Suprapubic skin (tissue), 4 donors: ENCODE results near the gene CTXN2. TPM values are rescaled to one million over a fixed set of nuclear protein-coding genes. Genes with fewer than 3 reads are reported as not detected.
A peak's percentile ranks its signal among the peaks of the same experiment; 100 is the strongest.

Source experiments
- DNase-seq, 2 donors: peaks; one replicate each; pipeline ENCODE4 v3.0.0-alpha.2; 2019; ENCODE audit warnings: low spot score in 2 of 2
- H3K27ac ChIP-seq: fragments of 200-600 bp; sonication (generic); one replicate; pipeline ENCODE4 v1.5.1; 2019
- H3K27me3 ChIP-seq: fragments of 200-600 bp; sonication (generic); one replicate; pipeline ENCODE4 v1.5.1; 2019
- H3K36me3 ChIP-seq: fragments of 200-600 bp; sonication (generic); one replicate; pipeline ENCODE4 v1.5.1; 2019
- H3K4me1 ChIP-seq: fragments of 200-600 bp; sonication (generic); one replicate; pipeline ENCODE4 v1.5.1; 2019
- H3K4me3 ChIP-seq: fragments of 200-600 bp; sonication (generic); one replicate; pipeline ENCODE4 v1.5.1; 2019; ENCODE audit warnings: mild to moderate bottlenecking
- H3K9me3 ChIP-seq: fragments of 200-600 bp; sonication (generic); one replicate; pipeline ENCODE4 v1.5.1; 2019
- EP300 ChIP-seq: sonication (generic); formaldehyde crosslinking; IDR thresholded peaks from one replicate; pipeline ENCODE4 v1.6.1; 2017; ENCODE audit warnings: antibody characterized with exemption
- POLR2A ChIP-seq, 2 donors: fragments of 450-650 bp; IDR thresholded peaks; one replicate each; pipeline ENCODE4 v1.6.1; 2017; ENCODE audit warnings: antibody characterized with exemption in 2 of 2, mild to moderate bottlenecking in 2 of 2, moderate library complexity in 2 of 2
- POLR2AphosphoS5 ChIP-seq, 3 donors: sonication (generic); formaldehyde crosslinking; IDR thresholded peaks; one replicate each; pipeline ENCODE4 v1.6.1; 2017; ENCODE audit warnings: antibody characterized with exemption in 3 of 3
- WGBS: methylation state at CpG from one replicate; pipeline ENCODE4 v1.1.5; 2018; 5-methylcytosine and 5-hydroxymethylcytosine counted together
- total RNA-seq, 4 donors: library from RNA; depleted of rRNA; stranded (reverse); fragments of >200 nt; gene quantifications; one replicate each; pipeline ENCODE4 v1.1.0, GENCODE V29; 2016
- TF ChIP-seq, protein P1 (sequence below), 2 donors: fragments of 200-600 bp in 1 of 2; fragments of 450-650 bp in 1 of 2; sonication (generic) in 1 of 2; IDR thresholded peaks; one replicate each; pipeline ENCODE4 v1.5.1; 2016 to 2019; ENCODE audit warnings: antibody characterized with exemption in 2 of 2, mild to moderate bottlenecking in 1 of 2, moderate library complexity in 1 of 2

CTXN2 gene
- total RNA-seq, 4 donors from 2014 or later: not detected

GRCh38 chr15:48176112-48176511, 15.4 kb upstream of the CTXN2 start:
- Histone ChIP-seq H3K4me3 (no peak overlapping the region), H3K27ac (no peak overlapping the region), H3K4me1 (peaks cover 15% of the 10 kb centered on the region), H3K9me3 (no peaks in the 10 kb centered on the region), H3K36me3 (no peaks in the 10 kb centered on the region), H3K27me3 (peaks cover 21% of the 10 kb centered on the region)
- DNase-seq: no peak
- WGBS: 66% methylated on average over 4 of the region's 4 CpGs
- TF ChIP-seq, protein P1, sequence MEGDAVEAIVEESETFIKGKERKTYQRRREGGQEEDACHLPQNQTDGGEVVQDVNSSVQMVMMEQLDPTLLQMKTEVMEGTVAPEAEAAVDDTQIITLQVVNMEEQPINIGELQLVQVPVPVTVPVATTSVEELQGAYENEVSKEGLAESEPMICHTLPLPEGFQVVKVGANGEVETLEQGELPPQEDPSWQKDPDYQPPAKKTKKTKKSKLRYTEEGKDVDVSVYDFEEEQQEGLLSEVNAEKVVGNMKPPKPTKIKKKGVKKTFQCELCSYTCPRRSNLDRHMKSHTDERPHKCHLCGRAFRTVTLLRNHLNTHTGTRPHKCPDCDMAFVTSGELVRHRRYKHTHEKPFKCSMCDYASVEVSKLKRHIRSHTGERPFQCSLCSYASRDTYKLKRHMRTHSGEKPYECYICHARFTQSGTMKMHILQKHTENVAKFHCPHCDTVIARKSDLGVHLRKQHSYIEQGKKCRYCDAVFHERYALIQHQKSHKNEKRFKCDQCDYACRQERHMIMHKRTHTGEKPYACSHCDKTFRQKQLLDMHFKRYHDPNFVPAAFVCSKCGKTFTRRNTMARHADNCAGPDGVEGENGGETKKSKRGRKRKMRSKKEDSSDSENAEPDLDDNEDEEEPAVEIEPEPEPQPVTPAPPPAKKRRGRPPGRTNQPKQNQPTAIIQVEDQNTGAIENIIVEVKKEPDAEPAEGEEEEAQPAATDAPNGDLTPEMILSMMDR (IDR thresholded peaks at IDR 0.05): no peak
- TF ChIP-seq POLR2A (IDR thresholded peaks at IDR 0.05): no peak
- TF ChIP-seq POLR2AphosphoS5 (IDR thresholded peaks at IDR 0.05): no peak
- no peak for TF ChIP-seq EP300

DNA sequence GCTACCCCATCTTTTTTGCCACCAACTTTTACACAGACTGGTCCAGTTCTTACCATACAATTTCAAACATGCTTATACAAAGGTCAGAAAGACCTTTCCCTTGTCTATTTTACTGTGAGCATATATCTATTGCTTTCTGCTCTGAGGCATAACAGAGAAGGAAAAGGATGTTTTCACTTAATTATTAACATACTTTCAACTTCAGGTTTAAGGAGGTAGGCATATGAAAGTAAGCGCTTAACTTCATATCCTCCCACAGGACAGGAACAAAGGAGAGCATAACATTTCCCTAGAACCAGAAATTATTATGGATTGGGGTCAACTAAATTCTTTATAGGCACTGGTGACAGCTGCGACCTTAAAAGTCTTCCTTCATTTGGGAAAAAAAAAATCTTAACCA, 14.5 kb upstream of the CTXN2 start:
- no peak for DNase-seq
- TF ChIP-seq POLR2AphosphoS5 (IDR thresholded peaks at IDR 0.05) (no peak), POLR2A (IDR thresholded peaks at IDR 0.05) (no peak), EP300 (no peak)
- TF ChIP-seq, protein P1 (IDR thresholded peaks at IDR 0.05): no peak
- H3K27me3 ChIP-seq: peaks cover 20% of the 10 kb centered on the region
- H3K4me3 ChIP-seq: peak overlapping the region; percentile 58
- H3K27ac ChIP-seq: no peak overlapping the region
- 52% methylated on average over 2 of the region's 2 CpGs for WGBS
- H3K9me3 ChIP-seq: no peaks in the 10 kb centered on the region
- no peaks in the 10 kb centered on the region for H3K36me3 ChIP-seq
- peaks cover 15% of the 10 kb centered on the region for H3K4me1 ChIP-seq

DNA sequence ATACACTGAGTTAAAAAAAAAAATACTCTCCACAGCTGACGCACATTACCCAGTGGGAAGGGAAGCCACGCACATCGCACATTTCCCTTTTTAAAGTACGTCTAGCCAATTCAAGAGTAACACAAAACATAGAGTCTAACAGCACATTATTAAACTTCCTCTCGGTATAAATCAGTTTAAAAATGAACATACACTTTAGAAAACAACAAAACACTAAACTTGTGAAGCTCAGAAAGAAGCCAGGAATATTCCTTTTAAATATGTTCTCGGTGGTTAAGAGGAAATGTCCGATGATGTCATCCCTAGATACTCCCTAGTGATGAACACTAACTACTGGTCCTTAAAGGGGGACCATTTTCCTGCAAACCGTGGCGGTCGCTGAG, 14.1 kb upstream of the CTXN2 start:
- H3K9me3 ChIP-seq: no peaks in the 10 kb centered on the region
- WGBS: 5% methylated on average over 10 of the region's 10 CpGs
- no peak overlapping the region for H3K27ac ChIP-seq
- TF ChIP-seq POLR2A (IDR thresholded peaks at IDR 0.05): no peak
- TF ChIP-seq, protein P1 (IDR thresholded peaks at IDR 0.05): no peak
- no peak for TF ChIP-seq POLR2AphosphoS5 (IDR thresholded peaks at IDR 0.05)
- no peak for TF ChIP-seq EP300
- H3K36me3 ChIP-seq: no peaks in the 10 kb centered on the region
- DNase-seq: no peak
- H3K4me3 ChIP-seq: peak overlapping the region; percentile 58
- H3K27me3 ChIP-seq: peaks cover 21% of the 10 kb centered on the region
- peaks cover 15% of the 10 kb centered on the region for H3K4me1 ChIP-seq

- peak; percentile 65 to 78 for DNase-seq
- H3K27ac ChIP-seq: no peak within 1 kb of the TSS
- H3K36me3 ChIP-seq: no peaks in the 10 kb centered on the region
- H3K4me1 ChIP-seq: peaks cover 15% of the 10 kb centered on the region
- H3K9me3 ChIP-seq: no peaks in the 10 kb centered on the region
- H3K4me3 ChIP-seq: peak within 1 kb of the TSS; percentile 58
- peaks cover 21% of the 10 kb centered on the region for H3K27me3 ChIP-seq
- WGBS: 5% methylated on average over 18 of the region's 71 CpGs
- TF ChIP-seq POLR2AphosphoS5 (IDR thresholded peaks at IDR 0.05) (no peak), EP300 (no peak), POLR2A (IDR thresholded peaks at IDR 0.05) (no peak)
- TF ChIP-seq, protein P1 (IDR thresholded peaks at IDR 0.05): no peak
Measured at GRCh38 chr15:48177766-48178647, 13.5 kb upstream of the CTXN2 start, which contains the start of gene MYEF2. MYEF2 (minus strand) TSS chr15:48178295; CDS start chr15:48178237, 58 bp downstream.

DNA sequence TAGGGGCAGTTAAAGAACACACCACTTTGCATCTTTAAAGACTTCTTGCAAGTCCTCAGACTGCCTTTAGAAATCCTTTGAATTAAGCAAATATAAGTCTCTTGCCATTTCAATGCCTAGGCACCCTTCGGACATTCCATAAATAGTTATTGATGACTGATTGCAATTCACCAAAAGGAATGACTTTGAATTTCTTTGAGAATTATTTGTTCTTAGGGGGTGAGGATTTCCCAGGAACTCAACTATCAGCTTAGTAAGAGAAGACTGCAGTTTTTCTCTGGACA, 12.9 kb upstream of the CTXN2 start:
- Histone ChIP-seq H3K36me3 (no peaks in the 10 kb centered on the region), H3K4me1 (peaks cover 15% of the 10 kb centered on the region), H3K27me3 (peaks cover 21% of the 10 kb centered on the region), H3K9me3 (no peaks in the 10 kb centered on the region), H3K27ac (no peak overlapping the region), H3K4me3 (peak overlapping the region; percentile 58)
- WGBS: 89% methylated on average over 1 of the region's 1 CpG
- TF ChIP-seq POLR2AphosphoS5 (IDR thresholded peaks at IDR 0.05) (no peak), EP300 (no peak)
- TF ChIP-seq, protein P1 (IDR thresholded peaks at IDR 0.05): no peak
- DNase-seq: no peak
